Upper lobe of left lung (tissue), 6 donors: ENCODE results near the gene CTCFL. TPM values are rescaled to one million over a fixed set of nuclear protein-coding genes. Genes with fewer than 3 reads are reported as not detected.

Experiments
- ATAC-seq, 2 donors: fragments of 200-7000 bp; cut with Tn5 transposase; one replicate each; pipeline ENCODE4 v1.9.1; 2022; ENCODE audit warnings: mild to moderate bottlenecking in 2 of 2, moderate library complexity in 2 of 2; ENCODE audit not compliant: low FRiP score in 2 of 2
- DNase-seq, 2 donors: peaks; one replicate each; pipeline ENCODE4 v3.0.0-alpha.2; 2019 to 2020
- H3K27ac ChIP-seq, 4 donors: fragments of 200-600 bp; sonication (generic); one replicate each; pipeline ENCODE4 v1.5.1; 2016 to 2019
- H3K27me3 ChIP-seq, 4 donors: fragments of 200-600 bp; sonication (generic); one replicate each; pipeline ENCODE4 v1.5.1; 2017 to 2019
- H3K36me3 ChIP-seq, 4 donors: fragments of 200-600 bp; sonication (generic); one replicate each; pipeline ENCODE4 v1.5.1; 2016 to 2019
- H3K4me1 ChIP-seq, 4 donors: fragments of 200-600 bp; sonication (generic); one replicate each; pipeline ENCODE4 v1.5.1; 2018 to 2019
- H3K4me3 ChIP-seq, 4 donors: fragments of 200-600 bp; sonication (generic); one replicate each; pipeline ENCODE4 v1.5.1; 2017 to 2019; ENCODE audit warnings: mild to moderate bottlenecking in 2 of 4, moderate library complexity in 1 of 4
- H3K9me3 ChIP-seq, 4 donors: fragments of 200-600 bp; sonication (generic); one replicate each; pipeline ENCODE4 v1.5.1; 2018 to 2019
- EP300 ChIP-seq, 4 donors: sonication (generic); formaldehyde crosslinking; IDR thresholded peaks; one replicate each; pipeline ENCODE4 v1.5.1; 2017; ENCODE audit warnings: antibody characterized with exemption in 4 of 4, control low read depth in 2 of 4
- POLR2A ChIP-seq, 4 donors: fragments of 450-650 bp; IDR thresholded peaks; one replicate each; pipeline ENCODE4 v1.5.1; 2016 to 2017; ENCODE audit warnings: antibody characterized with exemption in 4 of 4, mild to moderate bottlenecking in 2 of 4
- POLR2AphosphoS5 ChIP-seq, 2 donors: sonication (generic); formaldehyde crosslinking; IDR thresholded peaks; one replicate each; pipeline ENCODE4 v1.5.1; 2017; ENCODE audit warnings: antibody characterized with exemption in 2 of 2
- WGBS, 2 donors: methylation state at CpG; one replicate each; pipeline ENCODE4 v1.1.5; 2017 to 2018; 5-methylcytosine and 5-hydroxymethylcytosine counted together
- total RNA-seq, 6 donors: library from RNA; depleted of rRNA in 4 of 6; stranded (reverse); fragments of >200 nt in 4 of 6; gene quantifications; one replicate each; pipeline versions ENCODE4 v1.1.0 to v1.2.1, GENCODE V29; 2016 to 2021
- TF ChIP-seq, protein P1 (sequence below), 6 experiments: fragments of 450-650 bp in 4 of 6; fragments of 200-600 bp in 2 of 6; sonication (generic) in 2 of 6; IDR thresholded peaks; one replicate each; pipeline ENCODE4 v1.5.1; 2016 to 2019; ENCODE audit warnings: antibody characterized with exemption in 6 of 6
- donor health status: DM: no; HTN: no; CAD: no; lungs with moderate emphysema.
- donor health status: DM: no; HTN: yes; CAD: no; lungs with severe emphysema.

CTCFL gene
- total RNA-seq, 6 donors from 2014 or later = 0.11 to 0.17 (median 0.14) TPM; not detected in 3

DNA sequence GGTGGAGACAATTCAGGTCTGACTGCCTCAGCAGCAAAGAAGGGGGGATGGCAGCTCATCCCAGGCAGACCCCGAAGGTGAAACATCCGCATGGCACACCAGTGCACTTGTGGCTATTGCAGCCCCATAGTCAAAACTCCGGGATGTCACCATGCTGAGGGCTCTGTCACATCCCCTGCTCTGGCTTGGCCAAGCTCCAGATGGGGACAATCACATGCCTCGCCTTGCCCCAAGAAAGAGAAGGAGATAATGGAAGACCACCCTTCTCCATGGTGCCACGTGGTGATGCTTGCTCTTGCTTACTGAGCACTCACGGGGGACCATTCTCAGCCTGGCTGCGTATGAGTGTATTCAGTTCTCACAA is 73.5 kb downstream of the CTCFL start:
- H3K27ac ChIP-seq = peak overlapping the region; percentile 37 to 73 (median 64)
- TF ChIP-seq, protein P1, sequence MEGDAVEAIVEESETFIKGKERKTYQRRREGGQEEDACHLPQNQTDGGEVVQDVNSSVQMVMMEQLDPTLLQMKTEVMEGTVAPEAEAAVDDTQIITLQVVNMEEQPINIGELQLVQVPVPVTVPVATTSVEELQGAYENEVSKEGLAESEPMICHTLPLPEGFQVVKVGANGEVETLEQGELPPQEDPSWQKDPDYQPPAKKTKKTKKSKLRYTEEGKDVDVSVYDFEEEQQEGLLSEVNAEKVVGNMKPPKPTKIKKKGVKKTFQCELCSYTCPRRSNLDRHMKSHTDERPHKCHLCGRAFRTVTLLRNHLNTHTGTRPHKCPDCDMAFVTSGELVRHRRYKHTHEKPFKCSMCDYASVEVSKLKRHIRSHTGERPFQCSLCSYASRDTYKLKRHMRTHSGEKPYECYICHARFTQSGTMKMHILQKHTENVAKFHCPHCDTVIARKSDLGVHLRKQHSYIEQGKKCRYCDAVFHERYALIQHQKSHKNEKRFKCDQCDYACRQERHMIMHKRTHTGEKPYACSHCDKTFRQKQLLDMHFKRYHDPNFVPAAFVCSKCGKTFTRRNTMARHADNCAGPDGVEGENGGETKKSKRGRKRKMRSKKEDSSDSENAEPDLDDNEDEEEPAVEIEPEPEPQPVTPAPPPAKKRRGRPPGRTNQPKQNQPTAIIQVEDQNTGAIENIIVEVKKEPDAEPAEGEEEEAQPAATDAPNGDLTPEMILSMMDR (IDR thresholded peaks at IDR 0.05) = no peak
- no peak for TF ChIP-seq POLR2A (IDR thresholded peaks at IDR 0.05)
- TF ChIP-seq POLR2AphosphoS5 (IDR thresholded peaks at IDR 0.05) = no peak
- no peak for TF ChIP-seq EP300 (IDR thresholded peaks at IDR 0.05)
- H3K4me3 ChIP-seq = no peak overlapping the region
- no peaks in the 10 kb centered on the region for H3K9me3 ChIP-seq
- no peaks in the 10 kb centered on the region for H3K36me3 ChIP-seq
- no peaks in the 10 kb centered on the region for H3K27me3 ChIP-seq
- H3K4me1 ChIP-seq = peaks cover 9 to 25% (median 19%) of the 10 kb centered on the region in 4 donors
- 75 to 76% methylated on average over 2 to 7 of the region's 7 CpGs for WGBS, 2 donors
- ATAC-seq (no peak), DNase-seq (no peak)

GRCh38 chr20:57450931-57451330 is 74.0 kb downstream of the CTCFL start:
- Histone ChIP-seq H3K9me3 (no peaks in the 10 kb centered on the region), H3K36me3 (no peaks in the 10 kb centered on the region), H3K4me3 (no peak overlapping the region), H3K27me3 (no peaks in the 10 kb centered on the region), H3K27ac (peak overlapping the region; percentile 37 to 73 (median 64)), H3K4me1 (peaks cover 9 to 25% (median 19%) of the 10 kb centered on the region in 4 donors)
- TF ChIP-seq POLR2A (IDR thresholded peaks at IDR 0.05) (no peak), EP300 (IDR thresholded peaks at IDR 0.05) (no peak), POLR2AphosphoS5 (IDR thresholded peaks at IDR 0.05) (no peak)
- TF ChIP-seq, protein P1 (IDR thresholded peaks at IDR 0.05) = no peak
- ATAC-seq (peak in 1 of 2 donors; percentile 34), DNase-seq (peak in 1 of 2 donors; percentile 75)
- 52 to 57% methylated on average over 4 to 13 of the region's 13 CpGs for WGBS, 2 donors

GRCh38 chr20:57450419-57450818 is 74.5 kb downstream of the CTCFL start:
- no peak for TF ChIP-seq POLR2A (IDR thresholded peaks at IDR 0.05)
- TF ChIP-seq, protein P1 (IDR thresholded peaks at IDR 0.05) = no peak
- TF ChIP-seq EP300 (IDR thresholded peaks at IDR 0.05) = no peak
- no peak for TF ChIP-seq POLR2AphosphoS5 (IDR thresholded peaks at IDR 0.05)
- DNase-seq (peak in 1 of 2 donors; percentile 79), ATAC-seq (peak; percentile 61 to 78)
- Histone ChIP-seq H3K36me3 (no peaks in the 10 kb centered on the region), H3K4me3 (no peak overlapping the region), H3K4me1 (peaks cover 9 to 25% (median 19%) of the 10 kb centered on the region in 4 donors), H3K27me3 (no peaks in the 10 kb centered on the region), H3K9me3 (no peaks in the 10 kb centered on the region), H3K27ac (peak overlapping the region; percentile 37 to 73 (median 64))
- 25% methylated on average over 11 of the region's 12 CpGs; no CpG with 5 or more reads in 1 of the 2 donors for WGBS, 2 donors

GRCh38 chr20:57449398-57450354 is 75.3 kb downstream of the CTCFL start:
- peak overlapping the region in 2 of 4 donors; percentile 71 to 73 for H3K27ac ChIP-seq
- ATAC-seq = no peak

More at GRCh38 chr20:57449398-57450354, 75.3 kb downstream of the CTCFL start:
- no peak for DNase-seq
- no peaks in the 10 kb centered on the region for H3K9me3 ChIP-seq
- no peak overlapping the region for H3K4me3 ChIP-seq
- H3K4me1 ChIP-seq = peaks cover 9 to 25% (median 19%) of the 10 kb centered on the region in 4 donors
- H3K27me3 ChIP-seq = no peaks in the 10 kb centered on the region
- no peak for TF ChIP-seq POLR2AphosphoS5 (IDR thresholded peaks at IDR 0.05)
- TF ChIP-seq POLR2A (IDR thresholded peaks at IDR 0.05) = no peak
- no peak for TF ChIP-seq EP300 (IDR thresholded peaks at IDR 0.05)
- TF ChIP-seq, protein P1 (IDR thresholded peaks at IDR 0.05) = no peak
- H3K36me3 ChIP-seq = no peaks in the 10 kb centered on the region
- whole genome bisulfite sequencing, 2 donors = 66 to 73% methylated on average over 11 to 14 of the region's 14 CpGs
